ENCODE measurements around the gene ZNF827.

DNA sequence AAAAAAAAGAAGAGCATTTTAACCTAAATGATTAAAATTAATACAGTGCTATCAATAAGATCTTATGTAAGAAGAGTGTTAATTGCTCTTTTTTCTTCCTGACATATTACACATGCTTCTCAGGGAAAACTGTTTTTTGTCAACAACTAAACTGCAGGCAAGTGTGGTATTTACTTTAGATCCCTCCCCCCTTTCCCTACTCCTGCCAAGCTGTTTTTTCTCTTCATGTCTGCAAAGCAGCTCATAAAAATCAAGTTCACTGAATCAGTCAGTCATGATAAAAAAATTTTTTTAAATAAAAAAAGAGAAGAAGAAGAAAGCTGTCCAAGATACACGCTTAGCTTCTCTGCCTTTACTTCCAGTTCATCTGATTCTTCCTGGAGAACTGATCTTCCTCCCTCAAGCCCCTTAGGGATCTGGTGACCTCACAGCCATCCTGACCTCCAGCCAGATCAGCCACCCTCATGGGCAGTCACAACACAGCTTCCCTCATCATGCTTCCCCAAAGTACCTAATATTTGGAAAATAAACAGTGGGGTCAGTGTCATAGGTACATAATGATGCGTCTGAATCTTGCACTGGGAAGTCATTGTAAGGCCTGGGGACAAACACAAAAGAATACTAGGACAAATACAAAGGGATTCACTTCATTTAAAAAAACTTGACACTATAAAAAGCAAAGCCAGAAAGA, 87.0 kb downstream of the ZNF827 start:
- no peak for TF ChIP-seq CTCF (IDR thresholded peaks at IDR 0.05; ENCODE audit: insufficient read depth, low read length, poor library complexity, severe bottlenecking)
- TF ChIP-seq EZH2phosphoT487 (conservative IDR thresholded peaks at IDR 0.05; ENCODE audit: low read length) = no peak
